GM12878 (cell line): ENCODE data around the gene RAB35. TPM values are rescaled to one million over a fixed set of nuclear protein-coding genes. Genes with fewer than 3 reads are reported as not detected.

ENCODE experiments used
- BCL11A ChIP-seq: IDR thresholded peaks from 2 replicates; pipeline ENCODE4 v1.6.1; 2011; ENCODE audit warnings: low read depth, low read length
- BHLHE40 ChIP-seq, 2 experiments: fragments of 450-650 bp in 1 of 2; IDR thresholded peaks; 2 replicates each; pipeline ENCODE4 v1.6.1; 2011 to 2017; ENCODE audit warnings: low read depth in 2 of 2, borderline replicate concordance in 1 of 2, improper control_type of control experiment in 1 of 2, low read length in 1 of 2, mild to moderate bottlenecking in 1 of 2
- EED ChIP-seq: sonication (generic); IDR thresholded peaks from 2 replicates; pipeline ENCODE4 v1.6.1; 2016; ENCODE audit warnings: antibody characterized with exemption, low read depth
- JUNB ChIP-seq: IDR thresholded peaks from 2 replicates; pipeline ENCODE4 v1.6.1; 2016; ENCODE audit warnings: antibody characterized with exemption, mild to moderate bottlenecking
- MEF2B ChIP-seq: fragments of 450-650 bp; IDR thresholded peaks from 2 replicates; pipeline ENCODE4 v1.6.1; 2018; ENCODE audit warnings: mild to moderate bottlenecking, moderate library complexity; ENCODE audit not compliant: partially characterized antibody, poor library complexity, severe bottlenecking
- MTA3 ChIP-seq: IDR thresholded peaks from 2 replicates; pipeline ENCODE4 v1.6.1; 2012; ENCODE audit warnings: low read length, inconsistent platforms, borderline replicate concordance
- NFXL1 ChIP-seq: fragments of 450-650 bp; IDR thresholded peaks from 2 replicates; pipeline ENCODE4 v1.6.1; 2017; ENCODE audit warnings: antibody characterized with exemption, mild to moderate bottlenecking, borderline replicate concordance
- NR2F1 ChIP-seq: fragments of 450-650 bp; conservative IDR thresholded peaks from 2 replicates; pipeline ENCODE4 v1.6.1; 2017; ENCODE audit warnings: mild to moderate bottlenecking
- PML ChIP-seq: IDR thresholded peaks from 2 replicates; pipeline ENCODE4 v1.6.1; 2012; ENCODE audit warnings: low read length, inconsistent platforms
- POLR2AphosphoS2 ChIP-seq: IDR thresholded peaks from 2 replicates; pipeline ENCODE4 v1.6.1; 2011; ENCODE audit warnings: low read depth, mild to moderate bottlenecking, low read length, improper control_type of control experiment, moderate library complexity
- RAD51 ChIP-seq: fragments of 450-650 bp; IDR thresholded peaks from 2 replicates; pipeline ENCODE4 v1.6.1; 2016; ENCODE audit warnings: moderate library complexity, mild to moderate bottlenecking, inconsistent platforms
- RUNX3 ChIP-seq: IDR thresholded peaks from 2 replicates; pipeline ENCODE4 v1.6.1; 2012; ENCODE audit warnings: low read length, inconsistent platforms
- TCF3 ChIP-seq: IDR thresholded peaks from 2 replicates; pipeline ENCODE4 v1.6.1; 2012; ENCODE audit warnings: low read depth, mild to moderate bottlenecking, low read length, borderline replicate concordance; ENCODE audit not compliant: insufficient read depth
- polyA plus RNA-seq, 11 experiments: library from polyadenylated mRNA; depleted of rRNA in 4 of 11; unstranded in 6 of 11; stranded (reverse) in 5 of 11; fragments of >200 nt; fragmentation: Nextera tagmentation in 4 of 11; fragmentation: Illumina TruSeq in 1 of 11; extraction: Ambion mirVana in 4 of 11; extraction: Trizol in 1 of 11; gene quantifications; 1 replicate in 1 of 11; 2 replicates in 10 of 11; pipeline versions ENCODE4 v1.2.1 to v1.2.3, GENCODE V29; 2011 to 2016; ENCODE audit warnings: inconsistent platforms in 2 of 11, missing spikeins in 2 of 11, low read depth in 1 of 11
- total RNA-seq, 4 experiments: library from RNA; depleted of rRNA in 3 of 4; stranded (reverse); fragments of >200 nt in 3 of 4; fragmentation: Illumina TruSeq in 1 of 4; extraction: Trizol in 1 of 4; gene quantifications; 2 replicates each; pipeline versions ENCODE4 v1.2.1 to v1.2.3, GENCODE V29; 2013 to 2021
- TF ChIP-seq, protein P1 (sequence below): IDR thresholded peaks from 2 replicates; pipeline ENCODE4 v1.6.1; 2012; ENCODE audit warnings: low read depth, low read length, improper control_type of control experiment
- TF ChIP-seq, protein P2 (sequence below): IDR thresholded peaks from 2 replicates; pipeline ENCODE4 v1.6.1; 2012; ENCODE audit warnings: low read length, inconsistent platforms
- TF ChIP-seq, protein P3 (sequence below): fragments of 450-650 bp; IDR thresholded peaks from 2 replicates; pipeline ENCODE4 v1.6.1; 2017; ENCODE audit warnings: mild to moderate bottlenecking, moderate library complexity
- TF ChIP-seq, protein P4 (sequence below): fragments of 450-650 bp; formaldehyde crosslinking; IDR thresholded peaks from 2 replicates; pipeline ENCODE4 v1.4.0; 2022; ENCODE audit warnings: mild to moderate bottlenecking, moderate library complexity
- TF ChIP-seq, protein P5 (sequence below): fragments of 450-650 bp; IDR thresholded peaks from 2 replicates; pipeline ENCODE4 v1.6.1; 2017; ENCODE audit warnings: mild to moderate bottlenecking, low read depth, inconsistent platforms; ENCODE audit not compliant: poor library complexity, severe bottlenecking

Gene RAB35
- total and polyA plus RNA-seq, 10 of the 15 experiments (the other 5 are each of a cell fraction or from before 2014, with no cell fraction given), result 0.76 to 99.2 (median 43.8) TPM

DNA sequence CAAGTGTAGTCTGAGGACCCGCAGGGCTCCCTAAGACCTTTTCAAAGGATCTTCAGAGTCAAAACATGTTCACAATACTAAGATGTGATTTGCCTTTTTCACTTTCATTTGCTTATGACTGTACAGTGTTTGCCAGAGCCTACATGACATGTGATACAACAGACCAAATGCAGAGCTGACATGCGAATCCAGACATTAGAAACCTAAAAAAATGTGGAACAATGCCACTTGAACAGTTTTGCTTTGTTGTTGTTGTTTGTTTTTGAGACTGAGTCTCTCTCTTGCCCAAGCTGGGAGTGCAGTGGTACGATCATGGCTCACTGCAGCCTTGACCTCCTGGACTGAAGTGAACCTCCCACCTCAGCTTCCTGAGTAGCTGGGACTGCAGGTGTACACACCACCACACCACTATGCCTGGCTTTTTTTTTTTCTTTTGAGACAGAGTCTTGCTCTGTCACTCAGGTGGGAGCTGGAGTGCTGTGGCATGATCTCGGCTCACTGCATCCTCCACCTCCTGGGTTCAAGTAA is 5.3 kb upstream of the RAB35 start (continued):
- TF ChIP-seq TCF3, result peak; percentile 54; the same call in 1 of the 2 replicates
- TF ChIP-seq NFXL1, result no peak
- peak; percentile 55; the same call in 1 of the 2 replicates for TF ChIP-seq MTA3
- TF ChIP-seq, protein P1, sequence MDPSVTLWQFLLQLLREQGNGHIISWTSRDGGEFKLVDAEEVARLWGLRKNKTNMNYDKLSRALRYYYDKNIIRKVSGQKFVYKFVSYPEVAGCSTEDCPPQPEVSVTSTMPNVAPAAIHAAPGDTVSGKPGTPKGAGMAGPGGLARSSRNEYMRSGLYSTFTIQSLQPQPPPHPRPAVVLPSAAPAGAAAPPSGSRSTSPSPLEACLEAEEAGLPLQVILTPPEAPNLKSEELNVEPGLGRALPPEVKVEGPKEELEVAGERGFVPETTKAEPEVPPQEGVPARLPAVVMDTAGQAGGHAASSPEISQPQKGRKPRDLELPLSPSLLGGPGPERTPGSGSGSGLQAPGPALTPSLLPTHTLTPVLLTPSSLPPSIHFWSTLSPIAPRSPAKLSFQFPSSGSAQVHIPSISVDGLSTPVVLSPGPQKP, result no peak
- TF ChIP-seq PML, result peak; percentile 58; the same call in 1 of the 2 replicates
- TF ChIP-seq, protein P2, sequence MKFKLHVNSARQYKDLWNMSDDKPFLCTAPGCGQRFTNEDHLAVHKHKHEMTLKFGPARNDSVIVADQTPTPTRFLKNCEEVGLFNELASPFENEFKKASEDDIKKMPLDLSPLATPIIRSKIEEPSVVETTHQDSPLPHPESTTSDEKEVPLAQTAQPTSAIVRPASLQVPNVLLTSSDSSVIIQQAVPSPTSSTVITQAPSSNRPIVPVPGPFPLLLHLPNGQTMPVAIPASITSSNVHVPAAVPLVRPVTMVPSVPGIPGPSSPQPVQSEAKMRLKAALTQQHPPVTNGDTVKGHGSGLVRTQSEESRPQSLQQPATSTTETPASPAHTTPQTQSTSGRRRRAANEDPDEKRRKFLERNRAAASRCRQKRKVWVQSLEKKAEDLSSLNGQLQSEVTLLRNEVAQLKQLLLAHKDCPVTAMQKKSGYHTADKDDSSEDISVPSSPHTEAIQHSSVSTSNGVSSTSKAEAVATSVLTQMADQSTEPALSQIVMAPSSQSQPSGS, result peak; percentile 12; the same call in 1 of the 2 replicates
- TF ChIP-seq NR2F1, result peak; percentile 45; the same call in 1 of the 2 replicates
- TF ChIP-seq BCL11A, result 0 out of 2 replicates have a peak, but pooled peaks have one; percentile 46
- TF ChIP-seq BHLHE40 (IDR thresholded peaks at IDR 0.05; ENCODE audit: borderline replicate concordance in 1 of 2, low read depth in 2 of 2, low read length in 1 of 2), result peak in 1 of 2 experiments; percentile 25; a peak in 1 of 4 replicates
- TF ChIP-seq MEF2B, result peak; percentile 45
- peak; percentile 67 for TF ChIP-seq JUNB
- TF ChIP-seq, protein P3, sequence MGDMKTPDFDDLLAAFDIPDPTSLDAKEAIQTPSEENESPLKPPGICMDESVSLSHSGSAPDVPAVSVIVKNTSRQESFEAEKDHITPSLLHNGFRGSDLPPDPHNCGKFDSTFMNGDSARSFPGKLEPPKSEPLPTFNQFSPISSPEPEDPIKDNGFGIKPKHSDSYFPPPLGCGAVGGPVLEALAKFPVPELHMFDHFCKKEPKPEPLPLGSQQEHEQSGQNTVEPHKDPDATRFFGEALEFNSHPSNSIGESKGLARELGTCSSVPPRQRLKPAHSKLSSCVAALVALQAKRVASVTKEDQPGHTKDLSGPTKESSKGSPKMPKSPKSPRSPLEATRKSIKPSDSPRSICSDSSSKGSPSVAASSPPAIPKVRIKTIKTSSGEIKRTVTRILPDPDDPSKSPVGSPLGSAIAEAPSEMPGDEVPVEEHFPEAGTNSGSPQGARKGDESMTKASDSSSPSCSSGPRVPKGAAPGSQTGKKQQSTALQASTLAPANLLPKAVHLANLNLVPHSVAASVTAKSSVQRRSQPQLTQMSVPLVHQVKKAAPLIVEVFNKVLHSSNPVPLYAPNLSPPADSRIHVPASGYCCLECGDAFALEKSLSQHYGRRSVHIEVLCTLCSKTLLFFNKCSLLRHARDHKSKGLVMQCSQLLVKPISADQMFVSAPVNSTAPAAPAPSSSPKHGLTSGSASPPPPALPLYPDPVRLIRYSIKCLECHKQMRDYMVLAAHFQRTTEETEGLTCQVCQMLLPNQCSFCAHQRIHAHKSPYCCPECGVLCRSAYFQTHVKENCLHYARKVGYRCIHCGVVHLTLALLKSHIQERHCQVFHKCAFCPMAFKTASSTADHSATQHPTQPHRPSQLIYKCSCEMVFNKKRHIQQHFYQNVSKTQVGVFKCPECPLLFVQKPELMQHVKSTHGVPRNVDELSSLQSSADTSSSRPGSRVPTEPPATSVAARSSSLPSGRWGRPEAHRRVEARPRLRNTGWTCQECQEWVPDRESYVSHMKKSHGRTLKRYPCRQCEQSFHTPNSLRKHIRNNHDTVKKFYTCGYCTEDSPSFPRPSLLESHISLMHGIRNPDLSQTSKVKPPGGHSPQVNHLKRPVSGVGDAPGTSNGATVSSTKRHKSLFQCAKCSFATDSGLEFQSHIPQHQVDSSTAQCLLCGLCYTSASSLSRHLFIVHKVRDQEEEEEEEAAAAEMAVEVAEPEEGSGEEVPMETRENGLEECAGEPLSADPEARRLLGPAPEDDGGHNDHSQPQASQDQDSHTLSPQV, result no peak
- TF ChIP-seq EED, result peak; percentile 58; the same call in 1 of the 2 replicates
- TF ChIP-seq POLR2AphosphoS2, result 0 out of 2 replicates have a peak, but pooled peaks have one; percentile 29
- TF ChIP-seq RUNX3, result peak; percentile 39
- peak; percentile 82 for TF ChIP-seq RAD51
- TF ChIP-seq, protein P4, sequence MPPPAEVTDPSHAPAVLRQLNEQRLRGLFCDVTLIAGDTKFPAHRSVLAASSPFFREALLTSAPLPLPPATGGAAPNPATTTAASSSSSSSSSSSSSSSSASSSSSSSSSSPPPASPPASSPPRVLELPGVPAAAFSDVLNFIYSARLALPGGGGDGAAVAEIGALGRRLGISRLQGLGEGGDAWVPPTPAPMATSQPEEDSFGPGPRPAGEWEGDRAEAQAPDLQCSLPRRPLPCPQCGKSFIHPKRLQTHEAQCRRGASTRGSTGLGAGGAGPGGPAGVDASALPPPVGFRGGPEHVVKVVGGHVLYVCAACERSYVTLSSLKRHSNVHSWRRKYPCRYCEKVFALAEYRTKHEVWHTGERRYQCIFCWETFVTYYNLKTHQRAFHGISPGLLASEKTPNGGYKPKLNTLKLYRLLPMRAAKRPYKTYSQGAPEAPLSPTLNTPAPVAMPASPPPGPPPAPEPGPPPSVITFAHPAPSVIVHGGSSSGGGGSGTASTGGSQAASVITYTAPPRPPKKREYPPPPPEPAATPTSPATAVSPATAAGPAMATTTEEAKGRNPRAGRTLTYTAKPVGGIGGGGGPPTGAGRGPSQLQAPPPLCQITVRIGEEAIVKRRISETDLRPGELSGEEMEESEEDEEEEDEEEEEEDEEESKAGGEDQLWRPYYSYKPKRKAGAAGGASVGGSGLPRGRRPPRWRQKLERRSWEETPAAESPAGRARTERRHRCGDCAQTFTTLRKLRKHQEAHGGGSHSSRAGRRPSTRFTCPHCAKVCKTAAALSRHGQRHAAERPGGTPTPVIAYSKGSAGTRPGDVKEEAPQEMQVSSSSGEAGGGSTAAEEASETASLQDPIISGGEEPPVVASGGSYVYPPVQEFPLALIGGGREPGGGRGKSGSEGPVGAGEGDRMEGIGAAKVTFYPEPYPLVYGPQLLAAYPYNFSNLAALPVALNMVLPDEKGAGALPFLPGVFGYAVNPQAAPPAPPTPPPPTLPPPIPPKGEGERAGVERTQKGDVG (CRISPR knock-in tag), result no peak
- TF ChIP-seq, protein P5, sequence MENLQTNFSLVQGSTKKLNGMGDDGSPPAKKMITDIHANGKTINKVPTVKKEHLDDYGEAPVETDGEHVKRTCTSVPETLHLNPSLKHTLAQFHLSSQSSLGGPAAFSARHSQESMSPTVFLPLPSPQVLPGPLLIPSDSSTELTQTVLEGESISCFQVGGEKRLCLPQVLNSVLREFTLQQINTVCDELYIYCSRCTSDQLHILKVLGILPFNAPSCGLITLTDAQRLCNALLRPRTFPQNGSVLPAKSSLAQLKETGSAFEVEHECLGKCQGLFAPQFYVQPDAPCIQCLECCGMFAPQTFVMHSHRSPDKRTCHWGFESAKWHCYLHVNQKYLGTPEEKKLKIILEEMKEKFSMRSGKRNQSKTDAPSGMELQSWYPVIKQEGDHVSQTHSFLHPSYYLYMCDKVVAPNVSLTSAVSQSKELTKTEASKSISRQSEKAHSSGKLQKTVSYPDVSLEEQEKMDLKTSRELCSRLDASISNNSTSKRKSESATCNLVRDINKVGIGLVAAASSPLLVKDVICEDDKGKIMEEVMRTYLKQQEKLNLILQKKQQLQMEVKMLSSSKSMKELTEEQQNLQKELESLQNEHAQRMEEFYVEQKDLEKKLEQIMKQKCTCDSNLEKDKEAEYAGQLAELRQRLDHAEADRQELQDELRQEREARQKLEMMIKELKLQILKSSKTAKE, result peak; percentile 65
